ENCODE data around the gene B3GAT2.
"Not testable (repeated sequence)": the region's sequence is repeated elsewhere in the genome, so short reads cannot be mapped to it uniquely, and the experiment has no call there.

B3GAT2 gene

DNA sequence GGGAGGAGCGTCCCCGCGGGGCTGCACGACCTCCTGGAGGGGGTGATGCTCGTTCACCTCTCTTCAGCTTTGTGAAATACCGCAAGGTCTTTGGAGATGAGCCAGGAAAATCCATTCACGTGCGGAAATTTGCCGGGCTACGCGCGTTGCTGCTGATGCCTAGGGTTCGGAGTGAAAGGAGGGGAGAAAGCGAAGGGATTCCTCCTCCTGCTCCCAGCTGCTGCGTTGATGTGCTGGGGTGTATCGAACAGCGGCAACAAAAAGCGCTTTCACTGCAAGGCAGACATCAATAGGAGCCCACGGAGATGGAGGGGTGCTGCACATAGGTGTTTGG lies 391 bp upstream of the B3GAT2 start:
- no peaks in the 10 kb centered on the region for H3K36me3 Mint-ChIP-seq (ENCODE audit: low read depth)
- H3K9me3 Mint-ChIP-seq: no peaks in the 10 kb centered on the region
- H3K4me3 Mint-ChIP-seq: peak overlapping the region; percentile 84 to 85 (median 85)
- TF ChIP-seq, protein P1, sequence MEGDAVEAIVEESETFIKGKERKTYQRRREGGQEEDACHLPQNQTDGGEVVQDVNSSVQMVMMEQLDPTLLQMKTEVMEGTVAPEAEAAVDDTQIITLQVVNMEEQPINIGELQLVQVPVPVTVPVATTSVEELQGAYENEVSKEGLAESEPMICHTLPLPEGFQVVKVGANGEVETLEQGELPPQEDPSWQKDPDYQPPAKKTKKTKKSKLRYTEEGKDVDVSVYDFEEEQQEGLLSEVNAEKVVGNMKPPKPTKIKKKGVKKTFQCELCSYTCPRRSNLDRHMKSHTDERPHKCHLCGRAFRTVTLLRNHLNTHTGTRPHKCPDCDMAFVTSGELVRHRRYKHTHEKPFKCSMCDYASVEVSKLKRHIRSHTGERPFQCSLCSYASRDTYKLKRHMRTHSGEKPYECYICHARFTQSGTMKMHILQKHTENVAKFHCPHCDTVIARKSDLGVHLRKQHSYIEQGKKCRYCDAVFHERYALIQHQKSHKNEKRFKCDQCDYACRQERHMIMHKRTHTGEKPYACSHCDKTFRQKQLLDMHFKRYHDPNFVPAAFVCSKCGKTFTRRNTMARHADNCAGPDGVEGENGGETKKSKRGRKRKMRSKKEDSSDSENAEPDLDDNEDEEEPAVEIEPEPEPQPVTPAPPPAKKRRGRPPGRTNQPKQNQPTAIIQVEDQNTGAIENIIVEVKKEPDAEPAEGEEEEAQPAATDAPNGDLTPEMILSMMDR (IDR thresholded peaks at IDR 0.05; ENCODE audit: unreplicated experiment in 3 of 3): no peak
- H3K4me1 Mint-ChIP-seq: peaks cover 9% of the 10 kb centered on the region
- H3K27ac Mint-ChIP-seq: no peak overlapping the region
- peaks cover 79% of the 10 kb centered on the region for H3K27me3 Mint-ChIP-seq (ENCODE audit: low read depth)

DNA sequence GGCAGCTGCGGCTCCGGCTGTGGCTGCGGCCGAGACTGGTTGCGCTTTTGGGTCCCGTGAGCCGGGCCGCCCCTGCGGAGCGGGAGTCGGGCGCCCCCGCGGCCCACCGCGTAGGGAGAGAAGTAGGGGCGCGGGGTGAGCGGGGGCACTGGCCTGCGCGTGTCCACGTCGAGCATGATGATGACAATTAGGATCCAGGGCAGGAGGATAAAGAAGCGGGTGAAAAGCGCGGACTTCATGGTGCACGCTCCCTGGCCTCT lies 739 bp downstream of the B3GAT2 start:
- Mint-ChIP-seq H3K27ac (no peak overlapping the region), H3K27me3 (ENCODE audit: low read depth) (peaks cover 89% of the 10 kb centered on the region), H3K4me1 (peaks cover 9% of the 10 kb centered on the region), H3K9me3 (no peaks in the 10 kb centered on the region), H3K36me3 (ENCODE audit: low read depth) (no peaks in the 10 kb centered on the region), H3K4me3 (peak overlapping the region; percentile 84 to 88 (median 86))
- TF ChIP-seq, protein P1 (IDR thresholded peaks at IDR 0.05; ENCODE audit: unreplicated experiment in 3 of 3): peak in 1 of 3 experiments; percentile 15

DNA sequence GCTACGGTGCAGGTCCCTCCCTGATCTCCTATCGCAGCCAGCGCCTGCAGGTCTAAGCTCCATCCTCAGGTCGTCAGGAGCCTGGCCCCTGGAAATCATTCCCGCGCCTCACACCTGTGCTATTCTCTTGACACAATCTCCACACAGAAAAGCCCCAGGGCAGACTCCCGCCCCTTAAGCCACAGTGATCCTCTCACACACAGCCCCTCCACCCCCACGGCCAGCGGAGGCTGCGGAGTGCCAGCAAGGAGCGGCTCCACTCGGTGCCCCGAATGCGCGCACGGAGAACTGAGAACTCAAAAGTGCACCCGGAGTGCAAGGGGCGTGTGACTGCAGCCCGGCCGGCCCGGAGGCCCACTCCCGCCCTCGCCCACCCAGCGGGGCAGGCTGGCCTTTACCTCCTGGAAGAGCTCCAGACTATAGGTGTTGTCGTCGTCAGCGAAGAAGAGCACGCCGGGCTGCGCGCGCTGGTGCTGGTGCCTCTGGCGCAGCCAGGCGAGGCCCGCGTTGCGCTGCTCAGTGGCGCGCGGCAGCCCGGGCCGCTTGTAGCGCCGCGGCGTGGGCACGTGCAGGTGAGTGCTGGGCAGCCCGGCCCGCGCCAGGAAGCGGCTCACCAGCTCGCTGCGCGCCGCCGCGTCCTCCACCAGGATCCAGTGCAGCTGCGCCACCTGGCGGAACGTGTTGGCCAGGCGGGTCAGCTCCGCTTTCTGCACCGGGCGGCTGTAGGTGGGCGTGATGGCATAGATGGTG lies 1.2 kb downstream of the B3GAT2 start:
- no peaks in the 10 kb centered on the region for H3K9me3 Mint-ChIP-seq
- TF ChIP-seq, protein P1 (IDR thresholded peaks at IDR 0.05; ENCODE audit: unreplicated experiment in 3 of 3): peak; percentile 83 to 92 (median 86)
- no peak overlapping the region for H3K27ac Mint-ChIP-seq
- H3K27me3 Mint-ChIP-seq (ENCODE audit: low read depth): peaks cover 90% of the 10 kb centered on the region
- peaks cover 9% of the 10 kb centered on the region for H3K4me1 Mint-ChIP-seq
- no peaks in the 10 kb centered on the region for H3K36me3 Mint-ChIP-seq (ENCODE audit: low read depth)
- peak overlapping the region; percentile 84 to 88 (median 86) for H3K4me3 Mint-ChIP-seq

DNA sequence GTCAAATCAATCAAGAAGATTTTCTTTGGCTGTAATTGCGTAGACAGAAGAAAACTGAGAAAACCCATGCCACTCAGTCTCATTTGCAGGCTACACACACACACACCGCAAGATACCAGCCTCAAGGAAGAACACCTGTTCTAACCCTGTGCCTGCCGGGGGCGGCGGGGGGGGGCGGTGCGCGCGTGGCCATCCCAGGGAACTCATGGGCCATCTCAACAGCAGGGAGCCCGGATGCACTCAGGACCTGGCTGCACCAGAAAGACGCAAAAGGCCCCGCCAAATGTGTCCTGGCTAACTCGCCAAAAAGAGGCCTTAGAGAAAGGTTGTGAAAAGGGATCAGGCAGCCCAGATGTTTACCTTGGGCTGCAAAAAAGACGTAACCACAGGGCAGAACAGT lies 2.1 kb downstream of the B3GAT2 start:
- TF ChIP-seq, protein P1 (IDR thresholded peaks at IDR 0.05; ENCODE audit: unreplicated experiment in 3 of 3): no peak
- Mint-ChIP-seq H3K27ac (no peak overlapping the region), H3K9me3 (no peaks in the 10 kb centered on the region), H3K27me3 (ENCODE audit: low read depth) (peaks cover 82% of the 10 kb centered on the region), H3K36me3 (ENCODE audit: low read depth) (no peaks in the 10 kb centered on the region), H3K4me3 (peak overlapping the region; percentile 75 to 88 (median 83)), H3K4me1 (peaks cover 9% of the 10 kb centered on the region)

DNA sequence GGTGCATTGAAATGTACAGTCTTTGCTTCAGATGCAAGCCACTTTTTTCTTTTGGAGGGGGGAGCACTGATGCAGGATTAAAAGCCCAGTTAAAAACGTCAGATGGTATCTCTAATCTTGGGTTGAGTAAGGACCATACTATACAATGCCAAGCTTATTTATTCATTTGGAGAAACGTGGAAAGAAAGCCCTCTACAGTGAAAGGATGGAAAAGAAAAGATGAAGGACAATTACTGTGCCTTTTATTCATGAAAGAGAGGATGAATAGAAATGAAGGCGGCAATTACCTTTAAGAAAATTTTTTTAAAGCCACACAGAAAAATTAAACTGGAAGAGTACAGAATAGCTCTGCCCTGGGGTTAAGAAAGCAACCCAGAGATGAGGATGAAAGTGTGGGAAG lies 2.7 kb downstream of the B3GAT2 start:
- no peaks in the 10 kb centered on the region for H3K9me3 Mint-ChIP-seq
- no peaks in the 10 kb centered on the region for H3K36me3 Mint-ChIP-seq (ENCODE audit: low read depth)
- TF ChIP-seq, protein P1 (IDR thresholded peaks at IDR 0.05; ENCODE audit: unreplicated experiment in 3 of 3): no peak
- no peak overlapping the region for H3K27ac Mint-ChIP-seq
- peaks cover 77% of the 10 kb centered on the region for H3K27me3 Mint-ChIP-seq (ENCODE audit: low read depth)
- H3K4me3 Mint-ChIP-seq: peak overlapping the region; percentile 53 to 83 (median 75)
- H3K4me1 Mint-ChIP-seq: peaks cover 9% of the 10 kb centered on the region

DNA sequence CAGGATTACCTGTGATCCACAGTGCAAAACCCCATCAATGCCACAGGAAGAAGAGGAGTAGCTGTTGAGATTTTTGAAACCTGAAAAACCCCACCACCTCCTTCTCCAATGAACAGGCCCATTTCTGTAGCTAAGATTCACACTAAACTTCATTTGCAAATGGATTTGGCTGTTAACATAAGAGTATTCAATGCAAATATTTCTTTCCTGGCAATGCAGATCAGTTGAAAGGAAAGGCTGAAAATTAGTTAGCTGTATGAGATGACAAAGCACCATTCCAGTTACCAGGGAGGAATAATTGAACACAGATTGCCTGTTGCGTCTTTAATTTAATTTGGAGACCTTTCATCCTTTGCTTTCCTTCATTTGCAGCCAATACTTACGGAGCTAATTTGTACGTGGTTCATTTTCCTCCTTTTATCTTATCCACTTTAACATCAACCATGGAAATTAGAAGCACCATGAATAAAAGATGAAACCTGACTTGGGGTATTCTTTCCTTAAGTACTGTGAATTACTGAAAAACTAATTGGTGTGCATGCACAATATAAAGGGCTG lies 4.2 kb downstream of the B3GAT2 start:
- Mint-ChIP-seq H3K27me3 (ENCODE audit: low read depth) (peaks cover 62% of the 10 kb centered on the region), H3K9me3 (no peaks in the 10 kb centered on the region), H3K4me1 (peaks cover 9% of the 10 kb centered on the region), H3K27ac (no peak overlapping the region), H3K36me3 (ENCODE audit: low read depth) (no peaks in the 10 kb centered on the region), H3K4me3 (no peak overlapping the region)
- TF ChIP-seq, protein P1 (IDR thresholded peaks at IDR 0.05; ENCODE audit: unreplicated experiment in 3 of 3): no peak

DNA sequence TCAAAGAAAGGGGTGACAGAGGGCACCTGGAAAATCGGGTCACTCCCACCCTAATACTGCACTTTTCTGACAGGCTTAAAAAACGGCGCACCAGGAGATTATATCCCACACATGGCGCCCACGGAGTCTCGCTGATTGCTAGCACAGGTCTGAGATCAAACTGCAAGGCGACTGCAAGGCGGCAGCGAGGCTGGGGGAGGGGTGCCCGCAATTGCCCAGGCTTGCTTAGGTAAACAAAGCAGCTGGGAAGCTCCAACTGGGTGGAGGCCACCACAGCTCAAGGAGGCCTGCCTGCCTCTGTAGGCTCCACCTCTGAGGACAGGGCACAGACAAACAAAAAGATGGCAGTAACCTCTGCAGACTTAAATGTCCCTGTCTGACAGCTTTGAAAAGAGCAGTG lies 12.5 kb downstream of the B3GAT2 start:
- not testable (repeated sequence) for H3K9me3 Mint-ChIP-seq; H3K4me3 Mint-ChIP-seq; H3K27me3 Mint-ChIP-seq (ENCODE audit: low read depth); H3K4me1 Mint-ChIP-seq; H3K27ac Mint-ChIP-seq; H3K36me3 Mint-ChIP-seq (ENCODE audit: low read depth)

Measured in nephron (organoid).